Endothelial cell (in vitro differentiated cells): Measurements from ENCODE around the gene B9D2. TPM values are rescaled to one million over a fixed set of nuclear protein-coding genes. Genes with fewer than 3 reads are reported as not detected.

Experiments used
- DNase-seq: peaks from one replicate; pipeline ENCODE4 v3.0.0; 2021; ENCODE audit warnings: low spot score
- H3K27ac Mint-ChIP-seq: one replicate; pipeline ENCODE4 v1.8.0; 2021; ENCODE audit warnings: mixed read lengths, inconsistent platforms; ENCODE audit not compliant: unreplicated experiment
- H3K27me3 Mint-ChIP-seq: one replicate; pipeline ENCODE4 v1.8.0; 2021; ENCODE audit warnings: mild to moderate bottlenecking, moderate library complexity, mixed read lengths, inconsistent platforms; ENCODE audit not compliant: unreplicated experiment
- H3K36me3 Mint-ChIP-seq: one replicate; pipeline ENCODE4 v1.8.0; 2021; ENCODE audit warnings: mild to moderate bottlenecking, low read depth, mixed read lengths, inconsistent platforms; ENCODE audit not compliant: unreplicated experiment
- H3K4me1 Mint-ChIP-seq: one replicate; pipeline ENCODE4 v1.8.0; 2021; ENCODE audit warnings: mild to moderate bottlenecking, mixed read lengths, inconsistent platforms; ENCODE audit not compliant: unreplicated experiment
- H3K4me3 Mint-ChIP-seq: one replicate; pipeline ENCODE4 v1.8.0; 2021; ENCODE audit warnings: mild to moderate bottlenecking, mixed read lengths, inconsistent platforms; ENCODE audit not compliant: unreplicated experiment
- H3K9me3 Mint-ChIP-seq: one replicate; pipeline ENCODE4 v1.8.0; 2021; ENCODE audit warnings: mixed read lengths, inconsistent platforms; ENCODE audit not compliant: unreplicated experiment
- CTCF ChIP-seq: fragments of 200-600 bp; sonication (generic); IDR thresholded peaks from one replicate; pipeline ENCODE4 v1.5.0; 2021; ENCODE audit warnings: antibody characterized with exemption; ENCODE audit not compliant: unreplicated experiment
- total RNA-seq: library from RNA; stranded (reverse); fragmentation: NEBNext Ultra II Directional; extraction: Animal tissue kit (Norgen Biotek cat#: 25700); gene quantifications from one replicate; pipeline ENCODE4 v1.2.1, GENCODE V29; 2021; ENCODE audit not compliant: unreplicated experiment

The B9D2 gene
- total RNA-seq, 1 donor from 2014 or later = 6.8 TPM

GRCh38 chr19:41356984-41357739 is 6.8 kb downstream of the B9D2 start:
- Mint-ChIP-seq H3K9me3 (no peaks in the 10 kb centered on the region), H3K4me3 (peak overlapping the region; percentile 47), H3K27ac (no peak overlapping the region), H3K4me1 (peaks cover 15% of the 10 kb centered on the region), H3K27me3 (peaks cover 23% of the 10 kb centered on the region), H3K36me3 (peaks cover 6% of the 10 kb centered on the region)
- DNase-seq = no peak
- TF ChIP-seq CTCF = no peak

GRCh38 chr19:41355802-41356201 is 8.1 kb downstream of the B9D2 start:
- no peak overlapping the region for H3K4me3 Mint-ChIP-seq
- peaks cover 15% of the 10 kb centered on the region for H3K36me3 Mint-ChIP-seq
- peaks cover 24% of the 10 kb centered on the region for H3K4me1 Mint-ChIP-seq
- TF ChIP-seq CTCF = no peak
- H3K9me3 Mint-ChIP-seq = peaks cover 3% of the 10 kb centered on the region
- H3K27me3 Mint-ChIP-seq = peaks cover 28% of the 10 kb centered on the region
- DNase-seq = no peak
- H3K27ac Mint-ChIP-seq = no peak overlapping the region

- H3K27me3 Mint-ChIP-seq = peaks cover 25% of the 10 kb centered on the region
- H3K4me3 Mint-ChIP-seq = peak overlapping the region; percentile 79
Observed at GRCh38 chr19:41355035-41355434, 8.9 kb downstream of the B9D2 start.

GRCh38 chr19:41354343-41354953 is 9.5 kb downstream of the B9D2 start:
- no peak for DNase-seq
- Mint-ChIP-seq H3K4me3 (peak overlapping the region; percentile 87), H3K4me1 (peaks cover 31% of the 10 kb centered on the region), H3K27me3 (peaks cover 23% of the 10 kb centered on the region), H3K9me3 (peaks cover 4% of the 10 kb centered on the region), H3K27ac (no peak overlapping the region), H3K36me3 (peaks cover 16% of the 10 kb centered on the region)
- peak; percentile 21 for TF ChIP-seq CTCF

More at GRCh38 chr19:41355035-41355434, 8.9 kb downstream of the B9D2 start:
- TF ChIP-seq CTCF = no peak
- peaks cover 16% of the 10 kb centered on the region for H3K36me3 Mint-ChIP-seq
- peaks cover 4% of the 10 kb centered on the region for H3K9me3 Mint-ChIP-seq
- H3K4me1 Mint-ChIP-seq = peaks cover 25% of the 10 kb centered on the region
- H3K27ac Mint-ChIP-seq = peak overlapping the region; percentile 38
- DNase-seq = no peak
